ENCODE measurements around the gene MAP3K1.
A peak's percentile ranks its signal among the peaks of the same experiment; 100 is the strongest.
"Not testable (repeated sequence)": the region's sequence is repeated elsewhere in the genome, so short reads cannot be mapped to it uniquely, and the experiment has no call there.

Gene MAP3K1

GRCh38 chr5:56816546-56817081 lies 1.3 kb downstream of the MAP3K1 start:
- peak; percentile 66 for DNase-seq

GRCh38 chr5:56817263-56818014 lies 2.1 kb downstream of the MAP3K1 start:
- no peak for DNase-seq

- DNase-seq: no peak
Measured at GRCh38 chr5:56818450-56819037, 3.2 kb downstream of the MAP3K1 start.

- DNase-seq: no peak
Measured at GRCh38 chr5:56819060-56819881, 3.9 kb downstream of the MAP3K1 start.

GRCh38 chr5:56821868-56822267 lies 6.5 kb downstream of the MAP3K1 start:
- DNase-seq: not testable (repeated sequence)

- peak; percentile 22 for DNase-seq
Measured at GRCh38 chr5:56822981-56823380, 7.6 kb downstream of the MAP3K1 start.

GRCh38 chr5:56824019-56824418 lies 8.7 kb downstream of the MAP3K1 start:
- no peak for DNase-seq

- DNase-seq: no peak
Measured at GRCh38 chr5:56825222-56825824, 10.0 kb downstream of the MAP3K1 start.

GRCh38 chr5:56827049-56827448 lies 11.7 kb downstream of the MAP3K1 start:
- DNase-seq: no peak

- DNase-seq: no peak
Measured at GRCh38 chr5:56827924-56828323, 12.6 kb downstream of the MAP3K1 start.

- peak; percentile 80 for DNase-seq
Measured at GRCh38 chr5:56829137-56829908, 14.0 kb downstream of the MAP3K1 start.

GRCh38 chr5:56831773-56832172 lies 16.4 kb downstream of the MAP3K1 start:
- no peak for DNase-seq

GRCh38 chr5:56833325-56833724 lies 18.0 kb downstream of the MAP3K1 start:
- DNase-seq: peak; percentile 53

GRCh38 chr5:56837381-56837780 lies 22.0 kb downstream of the MAP3K1 start:
- DNase-seq: no peak

GRCh38 chr5:56837956-56838355 lies 22.6 kb downstream of the MAP3K1 start:
- no peak for DNase-seq

- DNase-seq: no peak
Measured at GRCh38 chr5:56838409-56839039, 23.2 kb downstream of the MAP3K1 start.

GRCh38 chr5:56839062-56839461 lies 23.7 kb downstream of the MAP3K1 start:
- DNase-seq: no peak

- no peak for DNase-seq
Measured at GRCh38 chr5:56840597-56840996, 25.2 kb downstream of the MAP3K1 start.

GRCh38 chr5:56845277-56845676 lies 29.9 kb downstream of the MAP3K1 start:
- peak; percentile 43 for DNase-seq

- no peak for DNase-seq
Measured at GRCh38 chr5:56845904-56846480, 30.6 kb downstream of the MAP3K1 start.

GRCh38 chr5:56848206-56848605 lies 32.9 kb downstream of the MAP3K1 start:
- no peak for DNase-seq
